Peyer's patch (tissue), 4 donors: ENCODE measurements around the gene TNFSF15.

ENCODE experiments used
- POLR2A ChIP-seq, 2 donors: fragments of 450-650 bp; IDR thresholded peaks; one replicate each; pipeline ENCODE4 v1.5.1; 2017; ENCODE audit warnings: antibody characterized with exemption in 2 of 2, mild to moderate bottlenecking in 2 of 2, moderate library complexity in 2 of 2
- TF ChIP-seq, protein P1 (sequence below), 6 experiments: fragments of 450-650 bp in 4 of 6; fragments of 200-600 bp in 2 of 6; sonication (generic) in 1 of 6; IDR thresholded peaks; one replicate each; pipeline ENCODE4 v1.5.1; 2017 to 2019; ENCODE audit warnings: antibody characterized with exemption in 6 of 6, mild to moderate bottlenecking in 3 of 6, moderate library complexity in 1 of 6

- TF ChIP-seq, protein P1, sequence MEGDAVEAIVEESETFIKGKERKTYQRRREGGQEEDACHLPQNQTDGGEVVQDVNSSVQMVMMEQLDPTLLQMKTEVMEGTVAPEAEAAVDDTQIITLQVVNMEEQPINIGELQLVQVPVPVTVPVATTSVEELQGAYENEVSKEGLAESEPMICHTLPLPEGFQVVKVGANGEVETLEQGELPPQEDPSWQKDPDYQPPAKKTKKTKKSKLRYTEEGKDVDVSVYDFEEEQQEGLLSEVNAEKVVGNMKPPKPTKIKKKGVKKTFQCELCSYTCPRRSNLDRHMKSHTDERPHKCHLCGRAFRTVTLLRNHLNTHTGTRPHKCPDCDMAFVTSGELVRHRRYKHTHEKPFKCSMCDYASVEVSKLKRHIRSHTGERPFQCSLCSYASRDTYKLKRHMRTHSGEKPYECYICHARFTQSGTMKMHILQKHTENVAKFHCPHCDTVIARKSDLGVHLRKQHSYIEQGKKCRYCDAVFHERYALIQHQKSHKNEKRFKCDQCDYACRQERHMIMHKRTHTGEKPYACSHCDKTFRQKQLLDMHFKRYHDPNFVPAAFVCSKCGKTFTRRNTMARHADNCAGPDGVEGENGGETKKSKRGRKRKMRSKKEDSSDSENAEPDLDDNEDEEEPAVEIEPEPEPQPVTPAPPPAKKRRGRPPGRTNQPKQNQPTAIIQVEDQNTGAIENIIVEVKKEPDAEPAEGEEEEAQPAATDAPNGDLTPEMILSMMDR (IDR thresholded peaks at IDR 0.05), result no peak
- TF ChIP-seq POLR2A (IDR thresholded peaks at IDR 0.05), result no peak
Observed at GRCh38 chr9:114782586-114782985, 23.3 kb downstream of the TNFSF15 start.
